Spleen (tissue), 11 donors: ENCODE measurements around the gene PTCD3. TPM values are rescaled to one million over a fixed set of nuclear protein-coding genes. Genes with fewer than 3 reads are reported as not detected.

ENCODE experiments used
- DNase-seq: peaks from one replicate; pipeline ENCODE4 v3.0.0-alpha.2; 2020
- H3K27ac ChIP-seq, 8 donors: fragments of 200-600 bp; sonication (generic) in 7 of 8; 1 replicate in 4 of 8; 2 replicates in 4 of 8; pipeline versions ENCODE4 v1.5.0 to v1.8.0; 2016 to 2021; ENCODE audit warnings: inconsistent platforms in 4 of 8, mild to moderate bottlenecking in 4 of 8, moderate library complexity in 1 of 8
- H3K27me3 ChIP-seq, 7 donors: fragments of 200-600 bp; sonication (generic) in 6 of 7; replicated peaks in 1 of 7; 1 replicate in 4 of 7; 2 replicates in 3 of 7; pipeline versions ENCODE4 v1.5.0 to v1.8.0; 2016 to 2021; ENCODE audit warnings: inconsistent platforms in 3 of 7, mild to moderate bottlenecking in 1 of 7
- H3K36me3 ChIP-seq, 6 donors: fragments of 200-600 bp; sonication (generic) in 5 of 6; 1 replicate in 4 of 6; 2 replicates in 2 of 6; pipeline versions ENCODE4 v1.5.0 to v1.8.0; 2016 to 2021; ENCODE audit warnings: inconsistent platforms in 2 of 6
- H3K4me1 ChIP-seq, 6 donors: fragments of 200-600 bp; sonication (generic) in 5 of 6; 1 replicate in 3 of 6; 2 replicates in 3 of 6; pipeline versions ENCODE4 v1.5.0 to v1.8.0; 2016 to 2021; ENCODE audit warnings: inconsistent platforms in 3 of 6
- H3K4me3 ChIP-seq, 8 donors: fragments of 200-600 bp; sonication (generic) in 7 of 8; 1 replicate in 4 of 8; 2 replicates in 4 of 8; pipeline versions ENCODE4 v1.5.0 to v1.8.0; 2016 to 2021; ENCODE audit warnings: inconsistent platforms in 4 of 8, mild to moderate bottlenecking in 4 of 8, moderate library complexity in 2 of 8
- H3K9me3 ChIP-seq, 8 donors: fragments of 200-600 bp; sonication (generic) in 7 of 8; 1 replicate in 4 of 8; 2 replicates in 4 of 8; pipeline versions ENCODE4 v1.5.0 to v1.8.0; 2016 to 2021; ENCODE audit warnings: inconsistent platforms in 4 of 8
- CTCF ChIP-seq, 11 experiments: fragments of 200-600 bp in 7 of 11; fragments of 450-650 bp in 4 of 11; sonication (generic) in 4 of 11; IDR thresholded peaks in 8 of 11; conservative IDR thresholded peaks in 3 of 11; 1 replicate in 7 of 11; 2 replicates in 4 of 11; pipeline versions ENCODE4 v1.4.0 to v1.8.0; 2016 to 2021; ENCODE audit warnings: antibody characterized with exemption in 11 of 11, inconsistent platforms in 4 of 11, mild to moderate bottlenecking in 1 of 11
- POLR2A ChIP-seq, 3 donors: fragments of 450-650 bp; IDR thresholded peaks; one replicate each; pipeline ENCODE4 v1.5.1; 2017; ENCODE audit warnings: antibody characterized with exemption in 3 of 3, mild to moderate bottlenecking in 1 of 3
- POLR2AphosphoS5 ChIP-seq, 3 donors: sonication (generic); formaldehyde crosslinking; IDR thresholded peaks; one replicate each; pipeline ENCODE4 v1.5.1; 2017; ENCODE audit warnings: antibody characterized with exemption in 3 of 3
- WGBS, 5 donors: extraction: QIAGEN DNeasy Blood & Tissue Kit in 3 of 5; methylation state at CpG; one replicate each; pipeline versions ENCODE4 v1.1.5 to v1.1.7; 2013 to 2018; 5-methylcytosine and 5-hydroxymethylcytosine counted together
- intact Hi-C: fragments of 100-400 bp; cut with DNase I; formaldehyde crosslinking; loops from one replicate; pipeline ENCODE4 v1.15.0; 2023; ENCODE audit warnings: low total_unique reads
- polyA plus RNA-seq, 3 donors: library from polyadenylated mRNA; stranded (reverse); fragments of 200-250 nt; gene quantifications; one replicate each; pipeline ENCODE4 v1.2.1, GENCODE V29; 2013
- total RNA-seq, 7 donors: library from RNA; depleted of rRNA in 3 of 7; stranded (reverse); fragments of >200 nt in 3 of 7; fragmentation: NEBNext Ultra II Directional in 4 of 7; extraction: Animal tissue kit (Norgen Biotek cat#: 25700) in 4 of 7; gene quantifications; one replicate each; pipeline versions ENCODE4 v1.1.0 to v1.2.1, GENCODE V29; 2016 to 2021
- donor health status: healthy with polysubstance abuse.
- donor health status: DM: no; HTN: no; CAD: no; lungs with moderate emphysema.
- donor health status: DM: no; HTN: no; CAD: no.
- donor health status: Bipolar disorder and iron deficiency.
- donor health status: healthy.
- donor health status: DM: no; HTN: no; CAD: no.
- donor health status: DM: yes; HTN: yes; CAD: no.

Gene PTCD3
- total and polyA plus RNA-seq, 10 donors: 29.8 to 126 (median 98.8) TPM

GRCh38 chr2:86074256-86074655 lies 31.8 kb upstream of the PTCD3 start:
- intact Hi-C loops: loop anchor here (10.0 kb wide), 1 partner anchor 349 kb away; no protein-coding TSS in a partner anchor
- no peak for DNase-seq
- H3K27me3 ChIP-seq: no peaks in the 10 kb centered on the region
- peaks cover 13 to 63% (median 42%) of the 10 kb centered on the region in 6 donors for H3K4me1 ChIP-seq
- H3K9me3 ChIP-seq: no peaks in the 10 kb centered on the region
- no peak overlapping the region for H3K27ac ChIP-seq
- no peak overlapping the region for H3K4me3 ChIP-seq
- no peak for TF ChIP-seq CTCF (IDR thresholded peaks at IDR 0.05 in 8 of 11, conservative IDR thresholded peaks at IDR 0.05 in 3 of 11)
- no peak for TF ChIP-seq POLR2AphosphoS5 (IDR thresholded peaks at IDR 0.05)
- no peak for TF ChIP-seq POLR2A (IDR thresholded peaks at IDR 0.05)
- H3K36me3 ChIP-seq: peaks cover 5 to 79% (median 23%) of the 10 kb centered on the region in 6 donors
- WGBS, 5 donors: 92 to 98% (median 97%) methylated on average over 3 of the region's 3 CpGs

GRCh38 chr2:86074811-86075210 lies 31.2 kb upstream of the PTCD3 start:
- no peaks in the 10 kb centered on the region for H3K9me3 ChIP-seq
- TF ChIP-seq POLR2A (IDR thresholded peaks at IDR 0.05) (no peak), CTCF (IDR thresholded peaks at IDR 0.05 in 8 of 11, conservative IDR thresholded peaks at IDR 0.05 in 3 of 11) (no peak), POLR2AphosphoS5 (IDR thresholded peaks at IDR 0.05) (no peak)
- H3K27ac ChIP-seq: no peak overlapping the region
- no peaks in the 10 kb centered on the region for H3K27me3 ChIP-seq
- 95 to 99% (median 96%) methylated on average over 9 to 15 of the region's 15 CpGs for WGBS, 5 donors
- H3K4me1 ChIP-seq: peaks cover 19 to 64% (median 47%) of the 10 kb centered on the region in 6 donors
- intact Hi-C loops: loop anchor here (5.0 to 10.0 kb wide), 2 partner anchors 188 to 350 kb away; partner anchors contain the start of gene ST3GAL5
- H3K36me3 ChIP-seq: peaks cover 2 to 77% (median 18%) of the 10 kb centered on the region in 6 donors
- no peak overlapping the region for H3K4me3 ChIP-seq
- DNase-seq: no peak

DNA sequence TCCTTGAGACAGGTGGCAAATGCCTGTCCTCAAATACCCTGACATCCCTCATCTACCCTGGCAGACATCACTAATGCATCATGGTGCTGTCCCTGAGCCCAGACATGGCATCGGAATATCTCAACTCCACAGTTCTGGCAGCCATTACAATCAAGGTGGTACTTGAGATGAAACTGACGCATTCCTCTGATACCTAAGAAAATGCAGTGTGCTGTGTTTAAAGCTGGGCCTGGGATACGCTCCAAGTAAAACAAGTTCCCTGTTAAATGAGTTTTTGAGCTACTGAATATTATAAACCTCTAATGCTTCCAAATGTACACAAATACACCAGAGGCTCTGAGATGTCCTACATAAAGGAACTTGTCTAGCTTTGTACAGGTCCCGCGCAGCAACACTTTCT lies 30.1 kb upstream of the PTCD3 start:
- Histone ChIP-seq H3K27me3 (no peaks in the 10 kb centered on the region), H3K9me3 (no peaks in the 10 kb centered on the region), H3K27ac (no peak overlapping the region), H3K4me3 (no peak overlapping the region), H3K4me1 (peaks cover 28 to 74% (median 58%) of the 10 kb centered on the region in 6 donors), H3K36me3 (peaks cover 0 to 72% (median 12%) of the 10 kb centered on the region in 6 donors)
- intact Hi-C loops: loop anchor here (5.0 to 10.0 kb wide), 2 partner anchors 189 to 351 kb away; partner anchors contain the start of gene ST3GAL5
- no peak for DNase-seq
- WGBS, 5 donors: 97 to 99% (median 98%) methylated on average over 5 of the region's 5 CpGs
- TF ChIP-seq POLR2A (IDR thresholded peaks at IDR 0.05) (no peak), POLR2AphosphoS5 (IDR thresholded peaks at IDR 0.05) (no peak), CTCF (IDR thresholded peaks at IDR 0.05 in 8 of 11, conservative IDR thresholded peaks at IDR 0.05 in 3 of 11) (no peak)

DNA sequence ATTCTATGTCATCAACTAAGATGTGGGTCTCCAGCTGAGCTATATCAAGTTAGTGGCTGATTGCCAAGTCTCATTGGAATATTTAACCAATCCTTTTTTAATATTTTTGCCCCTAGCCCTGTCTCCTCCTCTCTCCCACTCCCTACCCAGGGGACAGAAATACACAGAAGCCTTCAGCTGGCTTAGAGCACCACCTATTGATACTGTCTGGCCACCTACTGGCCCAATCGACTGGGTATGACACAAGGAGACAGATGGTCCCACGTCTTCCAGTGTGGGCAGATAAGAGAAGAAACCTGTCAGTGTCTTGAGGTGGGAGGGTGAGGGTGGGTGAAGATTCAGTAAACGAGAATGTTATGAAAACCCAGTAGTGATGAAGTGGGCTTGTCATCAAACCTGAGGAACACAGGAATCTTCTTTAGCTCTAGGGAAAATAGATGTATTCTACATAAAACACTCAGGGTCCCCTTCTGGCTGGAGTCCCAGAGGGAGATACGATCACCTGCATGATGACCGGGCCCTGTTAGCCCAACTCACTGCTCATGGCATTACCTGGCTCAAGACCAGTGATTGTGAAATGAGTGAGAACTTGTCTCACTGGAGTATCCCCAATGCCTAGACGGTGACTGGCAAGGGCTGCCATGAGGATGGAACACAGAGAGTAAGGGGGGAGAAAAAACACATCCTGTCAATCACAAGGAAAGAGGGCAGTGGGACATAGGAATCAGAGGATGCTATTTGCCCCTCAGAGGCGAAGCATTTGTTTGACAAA lies 27.1 kb upstream of the PTCD3 start:
- no peak for DNase-seq
- WGBS, 5 donors: 65 to 69% (median 66%) methylated on average over 7 of the region's 7 CpGs
- H3K4me3 ChIP-seq: no peak overlapping the region
- no peaks in the 10 kb centered on the region for H3K27me3 ChIP-seq
- TF ChIP-seq CTCF (IDR thresholded peaks at IDR 0.05 in 8 of 11, conservative IDR thresholded peaks at IDR 0.05 in 3 of 11) (peak; percentile 33 to 81 (median 71)), POLR2AphosphoS5 (IDR thresholded peaks at IDR 0.05) (no peak)
- H3K4me1 ChIP-seq: peaks cover 20 to 51% (median 37%) of the 10 kb centered on the region in 6 donors
- H3K27ac ChIP-seq: peak overlapping the region in 4 of 8 donors; percentile 69 to 82 (median 70)
- H3K36me3 ChIP-seq: peaks cover 0 to 84% (median 11%) of the 10 kb centered on the region in 6 donors
- intact Hi-C loops: loop anchor here (5.0 to 10.0 kb wide), 2 partner anchors 192 to 354 kb away; partner anchors contain the start of gene ST3GAL5
- H3K9me3 ChIP-seq: no peaks in the 10 kb centered on the region
